GM13976 (cell line): Measurements from ENCODE around the gene LRFN3.

ENCODE experiments used
- DNase-seq: peaks from one replicate; pipeline ENCODE4 v3.0.0; 2012; ENCODE audit warnings: low spot score
- in situ Hi-C: fragments of 300-500 bp; cut with MboI; formaldehyde crosslinking; loops from one replicate; pipeline ENCODE4 v1.12.0; 2022; ENCODE audit warnings: low sequenced_read_pairs, mixed read lengths, inconsistent platforms; ENCODE audit not compliant: unreplicated experiment
- TF ChIP-seq, protein P1 (sequence below): IDR thresholded peaks from 2 replicates; pipeline ENCODE4 v1.5.1; 2012; ENCODE audit warnings: borderline replicate concordance, mild to moderate bottlenecking; ENCODE audit not compliant: insufficient read depth; ENCODE audit errors: extremely low read depth, missing control alignments, control extremely low read depth

Gene LRFN3

DNA sequence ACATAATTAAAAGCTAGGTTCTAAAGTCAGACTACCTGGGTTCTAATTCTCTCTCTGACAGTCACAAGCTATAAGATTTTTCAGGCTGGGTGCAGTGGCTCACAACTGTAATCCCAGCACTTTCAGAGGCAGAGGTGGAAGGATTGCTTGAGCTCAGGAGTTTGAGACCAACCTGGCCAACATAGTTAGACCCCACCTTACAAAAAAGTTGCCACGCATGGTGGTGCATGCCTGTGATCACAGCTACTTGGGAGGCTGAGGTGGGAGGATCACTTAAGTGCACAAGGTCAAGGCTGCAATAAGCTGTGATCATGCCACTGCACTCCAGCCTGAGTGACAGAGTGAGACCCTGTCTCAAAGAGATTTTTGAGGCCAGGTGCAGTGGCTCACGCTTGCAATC is 41.8 kb upstream of the LRFN3 start:
- in situ Hi-C loops: no loop called here
- no peak for DNase-seq
- TF ChIP-seq, protein P1, sequence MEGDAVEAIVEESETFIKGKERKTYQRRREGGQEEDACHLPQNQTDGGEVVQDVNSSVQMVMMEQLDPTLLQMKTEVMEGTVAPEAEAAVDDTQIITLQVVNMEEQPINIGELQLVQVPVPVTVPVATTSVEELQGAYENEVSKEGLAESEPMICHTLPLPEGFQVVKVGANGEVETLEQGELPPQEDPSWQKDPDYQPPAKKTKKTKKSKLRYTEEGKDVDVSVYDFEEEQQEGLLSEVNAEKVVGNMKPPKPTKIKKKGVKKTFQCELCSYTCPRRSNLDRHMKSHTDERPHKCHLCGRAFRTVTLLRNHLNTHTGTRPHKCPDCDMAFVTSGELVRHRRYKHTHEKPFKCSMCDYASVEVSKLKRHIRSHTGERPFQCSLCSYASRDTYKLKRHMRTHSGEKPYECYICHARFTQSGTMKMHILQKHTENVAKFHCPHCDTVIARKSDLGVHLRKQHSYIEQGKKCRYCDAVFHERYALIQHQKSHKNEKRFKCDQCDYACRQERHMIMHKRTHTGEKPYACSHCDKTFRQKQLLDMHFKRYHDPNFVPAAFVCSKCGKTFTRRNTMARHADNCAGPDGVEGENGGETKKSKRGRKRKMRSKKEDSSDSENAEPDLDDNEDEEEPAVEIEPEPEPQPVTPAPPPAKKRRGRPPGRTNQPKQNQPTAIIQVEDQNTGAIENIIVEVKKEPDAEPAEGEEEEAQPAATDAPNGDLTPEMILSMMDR: no peak

DNA sequence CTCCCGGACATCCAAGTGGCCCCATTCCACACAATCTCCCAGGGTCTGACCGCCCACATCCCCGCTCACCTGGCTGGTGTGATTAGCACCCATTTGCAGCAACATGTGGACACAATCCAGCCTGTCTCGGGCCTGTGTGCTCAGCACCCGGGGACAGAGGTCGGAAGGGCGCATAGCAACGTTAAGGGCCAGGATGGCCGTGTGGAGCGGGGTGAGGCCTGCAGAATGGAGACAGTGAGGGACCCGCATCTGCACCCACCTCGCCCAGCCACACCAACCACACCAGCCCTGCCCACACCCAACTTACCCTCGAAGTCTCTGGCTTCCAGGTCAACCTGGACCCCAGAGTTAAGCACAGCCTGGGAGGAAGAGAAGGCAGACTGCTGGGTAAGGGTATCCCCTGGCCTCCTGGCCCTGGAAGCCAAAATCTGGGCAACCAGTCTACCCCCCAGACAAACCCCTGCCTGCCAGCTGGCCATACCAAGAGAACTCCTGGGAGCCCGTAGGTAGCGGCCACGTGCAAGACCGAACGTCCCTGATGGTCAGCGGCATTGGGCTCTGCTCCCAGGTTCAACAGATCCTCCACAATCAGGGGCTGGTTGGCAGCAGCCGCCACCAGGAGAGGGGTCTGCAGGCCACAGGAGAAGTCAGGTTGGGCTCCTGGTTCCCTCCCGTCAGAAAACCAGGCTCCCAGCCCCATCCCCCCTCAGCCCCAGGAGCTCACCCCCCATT is 40.1 kb upstream of the LRFN3 start:
- no peak for DNase-seq
- TF ChIP-seq, protein P1: no peak
- in situ Hi-C loops: no loop called here

DNA sequence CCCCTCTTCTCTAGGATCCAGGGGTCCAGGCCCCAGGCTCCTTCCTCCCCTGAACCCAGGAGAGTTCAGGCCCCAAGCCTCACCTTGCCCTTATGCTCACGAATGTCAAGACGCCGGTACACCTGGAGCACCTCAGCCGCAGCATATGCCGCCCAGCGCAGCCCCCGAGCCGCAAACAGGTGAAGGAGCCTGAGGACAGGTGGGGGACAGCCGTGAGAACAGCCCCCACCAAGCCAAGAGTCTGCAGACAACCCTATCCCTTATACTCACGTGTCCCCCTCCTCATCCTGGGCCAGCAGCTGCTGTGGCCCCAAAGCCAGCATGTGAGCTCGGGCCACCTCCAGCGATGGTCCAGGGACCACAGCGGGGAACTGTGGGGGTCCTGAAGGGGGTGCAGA is 39.5 kb upstream of the LRFN3 start:
- no peak for DNase-seq
- TF ChIP-seq, protein P1: no peak
- in situ Hi-C loops: no loop called here

DNA sequence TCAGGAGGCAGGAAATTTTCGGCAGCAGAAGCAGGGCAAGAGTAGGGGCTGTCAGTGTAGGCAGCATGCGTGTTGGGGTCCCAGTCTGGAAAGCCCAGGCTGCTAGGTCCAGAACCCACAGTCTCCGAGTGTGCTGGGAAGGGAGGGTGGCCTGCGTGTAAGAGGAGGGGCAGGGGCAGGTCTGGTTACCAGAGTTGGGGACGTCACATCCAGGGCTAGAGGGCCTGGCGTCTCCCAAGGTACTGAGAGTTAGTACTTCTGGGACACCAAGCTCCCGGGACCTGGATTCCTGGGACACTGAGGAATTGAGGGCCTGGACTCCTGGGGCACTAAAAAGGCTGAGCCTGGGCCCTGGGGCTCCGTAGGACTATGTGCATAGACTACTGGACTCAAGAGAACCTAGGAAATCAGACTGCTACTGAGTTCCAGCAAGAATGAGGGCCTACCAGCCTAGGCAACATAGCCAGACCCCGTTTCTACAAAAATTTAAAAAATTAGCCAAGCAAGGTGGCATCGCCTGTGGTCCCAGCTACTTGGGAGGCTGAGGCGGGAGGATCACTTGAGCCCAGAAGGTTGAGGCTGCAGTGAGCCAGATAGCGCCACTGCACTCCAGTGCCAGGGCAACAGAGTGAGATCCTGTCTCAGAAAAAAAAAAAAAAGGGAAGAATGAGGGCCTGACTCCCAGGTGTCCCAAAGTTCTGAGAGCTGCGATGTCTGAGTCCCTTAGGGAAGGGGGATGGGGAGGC is 38.3 kb upstream of the LRFN3 start:
- TF ChIP-seq, protein P1: no peak
- no peak for DNase-seq
- in situ Hi-C loops: no loop called here

DNA sequence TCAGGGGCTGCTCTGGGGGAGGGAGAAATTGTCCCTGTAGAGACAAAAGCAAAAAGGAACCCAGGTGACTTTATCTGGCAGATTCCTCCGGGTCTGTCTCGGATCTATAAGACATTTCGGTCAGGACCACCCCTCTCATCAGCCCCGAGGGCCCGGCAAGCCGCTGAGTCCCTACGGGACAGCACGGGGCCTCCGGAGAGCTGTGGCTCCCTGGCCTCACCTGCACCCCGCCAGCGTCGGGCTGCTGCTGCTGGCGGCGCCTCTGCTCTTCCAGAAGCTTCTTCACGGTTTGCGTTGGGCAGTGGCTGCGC is 37.7 kb upstream of the LRFN3 start:
- TF ChIP-seq, protein P1: no peak
- no peak for DNase-seq
- in situ Hi-C loops: no loop called here

DNA sequence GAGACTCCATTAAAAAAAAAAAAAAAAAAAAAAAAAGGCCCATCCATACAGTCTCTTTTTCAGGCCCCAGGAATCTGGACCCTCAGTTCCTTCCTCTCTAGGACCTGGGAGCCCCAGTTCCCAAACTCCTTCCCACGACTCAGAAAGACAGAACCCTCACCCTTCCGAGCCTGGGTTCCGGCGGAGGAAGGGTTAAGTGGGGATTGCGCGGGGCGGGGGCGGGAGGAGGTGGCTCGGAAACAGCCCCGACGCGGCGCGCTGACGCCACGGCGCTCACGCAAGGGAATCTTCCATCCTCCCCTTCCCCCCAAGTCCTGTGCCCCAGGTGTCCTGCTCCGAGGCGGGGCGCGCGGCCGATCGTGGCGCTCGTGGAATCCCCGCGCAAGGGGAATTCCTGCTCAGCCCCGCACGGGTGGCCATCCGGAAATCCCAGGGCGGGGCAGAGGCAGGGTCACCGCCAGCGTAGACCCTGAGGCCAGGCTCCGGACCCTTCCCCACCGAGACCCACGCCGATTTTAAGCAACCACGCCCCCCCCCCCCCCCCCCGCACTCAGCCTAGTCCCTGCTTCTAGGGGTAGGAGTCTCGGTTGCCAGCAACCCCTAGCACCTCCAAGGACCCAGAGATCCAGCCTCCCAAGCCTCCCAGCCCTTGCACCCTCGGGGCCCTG is 36.5 kb upstream of the LRFN3 start:
- in situ Hi-C loops: no loop called here
- TF ChIP-seq, protein P1: no peak
- peak; percentile 94 for DNase-seq
